NOMO-1 (cell line): Measurements from ENCODE around the gene A2ML1.
A peak's percentile ranks its signal among the peaks of the same experiment; 100 is the strongest.
"Not testable (repeated sequence)": the region's sequence is repeated elsewhere in the genome, so short reads cannot be mapped to it uniquely, and the experiment has no call there.

Experiments
- DNase-seq, 2 experiments: peaks; one replicate each; lab custom pipeline; 2025; ENCODE audit not compliant: unreplicated experiment in 2 of 2; lab: John Stamatoyannopoulos, UW

Gene A2ML1

GRCh38 chr12:8903646-8904045 is 81.2 kb downstream of the A2ML1 start:
- DNase-seq = no peak

GRCh38 chr12:8904665-8905064 is 82.2 kb downstream of the A2ML1 start:
- peak in 1 of 2 experiments; percentile 40 for DNase-seq

- no peak for DNase-seq
Measured at GRCh38 chr12:8905546-8905945, 83.1 kb downstream of the A2ML1 start.

GRCh38 chr12:8906266-8907180 is 84.1 kb downstream of the A2ML1 start:
- DNase-seq = no peak

GRCh38 chr12:8907513-8907912 is 85.1 kb downstream of the A2ML1 start:
- no peak for DNase-seq

GRCh38 chr12:8909752-8910151 is 87.3 kb downstream of the A2ML1 start:
- no peak for DNase-seq

GRCh38 chr12:8911606-8912268 is 89.3 kb downstream of the A2ML1 start:
- DNase-seq = no peak

- no peak for DNase-seq
Measured at GRCh38 chr12:8912914-8913313, 90.5 kb downstream of the A2ML1 start.

GRCh38 chr12:8913702-8914032 is 91.2 kb downstream of the A2ML1 start:
- no peak for DNase-seq

- peak; percentile 52 to 62 for DNase-seq
Measured at GRCh38 chr12:8914033-8914715, 91.8 kb downstream of the A2ML1 start, which contains the start of gene PHC1. Gene PHC1, plus strand, starts transcription at chr12:8914509. Its CDS starts 3,169 bp downstream, at chr12:8917678.

- peak in 1 of 2 experiments; percentile 23 for DNase-seq
Measured at GRCh38 chr12:8914716-8915526, 92.5 kb downstream of the A2ML1 start.

GRCh38 chr12:8916154-8916553 is 93.7 kb downstream of the A2ML1 start:
- DNase-seq = no peak

GRCh38 chr12:8917031-8917430 is 94.6 kb downstream of the A2ML1 start:
- DNase-seq = no peak

- no peak for DNase-seq
Measured at GRCh38 chr12:8917751-8918150, 95.3 kb downstream of the A2ML1 start.

GRCh38 chr12:8919643-8920042 is 97.2 kb downstream of the A2ML1 start:
- DNase-seq = not testable (repeated sequence)

GRCh38 chr12:8922544-8922943 is 100.1 kb downstream of the A2ML1 start:
- no peak for DNase-seq
